ENCODE data around the gene FAF1. TPM values are rescaled to one million over a fixed set of nuclear protein-coding genes. Genes with fewer than 3 reads are reported as not detected.

FAF1 gene
- total and polyA plus RNA-seq, 2 of the 8 experiments (the other 6 are each of a cell fraction or from before 2014, with no cell fraction given): 10.8 to 65.9 TPM

- CTCF ChIA-PET (ENCODE audit: partially characterized antibody): interaction anchor here (0.6 to 1.8 kb wide), 4 partner anchors 12 to 219 kb away, joined by 3 to 8 read pairs (median 3); no protein-coding TSS in a partner anchor
- no peak overlapping the region for H2AK5ac ChIP-seq (ENCODE audit: low read depth, low read length)
- no peak for FAIRE-seq
- TF ChIP-seq TCF12 (IDR thresholded peaks at IDR 0.05; ENCODE audit: low read depth, low read length) (no peak), CREB1 (IDR thresholded peaks at IDR 0.05) (no peak), NRF1 (IDR thresholded peaks at IDR 0.05; ENCODE audit: low read depth, low read length) (no peak), SRF (IDR thresholded peaks at IDR 0.05; ENCODE audit: low read depth, low read length) (no peak), CEBPB (IDR thresholded peaks at IDR 0.05; ENCODE audit: low read depth, low read length) (no peak), NANOG (IDR thresholded peaks at IDR 0.05; ENCODE audit: insufficient read depth, low read depth, low read length, poor library complexity, severe bottlenecking) (no peak), SAP30 (IDR thresholded peaks at IDR 0.05; ENCODE audit: insufficient read depth, insufficient replicate concordance, low read length) (no peak), POLR2AphosphoS5 (IDR thresholded peaks at IDR 0.05; ENCODE audit: low read depth, low read length) (no peak), POU5F1 (IDR thresholded peaks at IDR 0.05; ENCODE audit: low read depth, low read length) (no peak)
- TF ChIP-seq, protein P1, sequence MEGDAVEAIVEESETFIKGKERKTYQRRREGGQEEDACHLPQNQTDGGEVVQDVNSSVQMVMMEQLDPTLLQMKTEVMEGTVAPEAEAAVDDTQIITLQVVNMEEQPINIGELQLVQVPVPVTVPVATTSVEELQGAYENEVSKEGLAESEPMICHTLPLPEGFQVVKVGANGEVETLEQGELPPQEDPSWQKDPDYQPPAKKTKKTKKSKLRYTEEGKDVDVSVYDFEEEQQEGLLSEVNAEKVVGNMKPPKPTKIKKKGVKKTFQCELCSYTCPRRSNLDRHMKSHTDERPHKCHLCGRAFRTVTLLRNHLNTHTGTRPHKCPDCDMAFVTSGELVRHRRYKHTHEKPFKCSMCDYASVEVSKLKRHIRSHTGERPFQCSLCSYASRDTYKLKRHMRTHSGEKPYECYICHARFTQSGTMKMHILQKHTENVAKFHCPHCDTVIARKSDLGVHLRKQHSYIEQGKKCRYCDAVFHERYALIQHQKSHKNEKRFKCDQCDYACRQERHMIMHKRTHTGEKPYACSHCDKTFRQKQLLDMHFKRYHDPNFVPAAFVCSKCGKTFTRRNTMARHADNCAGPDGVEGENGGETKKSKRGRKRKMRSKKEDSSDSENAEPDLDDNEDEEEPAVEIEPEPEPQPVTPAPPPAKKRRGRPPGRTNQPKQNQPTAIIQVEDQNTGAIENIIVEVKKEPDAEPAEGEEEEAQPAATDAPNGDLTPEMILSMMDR (IDR thresholded peaks at IDR 0.05; ENCODE audit: control extremely low read depth in 1 of 3, insufficient read depth in 1 of 3, low read depth in 1 of 3, low read length in 3 of 3): no peak
- TF ChIP-seq, protein P2, sequence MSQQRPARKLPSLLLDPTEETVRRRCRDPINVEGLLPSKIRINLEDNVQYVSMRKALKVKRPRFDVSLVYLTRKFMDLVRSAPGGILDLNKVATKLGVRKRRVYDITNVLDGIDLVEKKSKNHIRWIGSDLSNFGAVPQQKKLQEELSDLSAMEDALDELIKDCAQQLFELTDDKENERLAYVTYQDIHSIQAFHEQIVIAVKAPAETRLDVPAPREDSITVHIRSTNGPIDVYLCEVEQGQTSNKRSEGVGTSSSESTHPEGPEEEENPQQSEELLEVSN (IDR thresholded peaks at IDR 0.05): no peak
Measured at GRCh38 chr1:50667710-50668356, 292.2 kb downstream of the FAF1 start.

More at GRCh38 chr1:50667710-50668356, 292.2 kb downstream of the FAF1 start:
- Histone ChIP-seq H3K9me3 (ENCODE audit: insufficient read depth in 2 of 2, low read depth in 1 of 2, low read length in 1 of 2) (no peaks in the 10 kb centered on the region), H4K8ac (ENCODE audit: extremely low read depth, insufficient read depth, low read length) (no peak overlapping the region), H3K36me3 (ENCODE audit: control insufficient read depth in 2 of 4, insufficient read depth in 4 of 4, low read length in 3 of 4) (no peaks in the 10 kb centered on the region), H3K27me3 (replicated peaks in 1 of 4; ENCODE audit: control insufficient read depth in 3 of 4, extremely low read depth in 1 of 4, insufficient read depth in 3 of 4, low read length in 3 of 4) (no peaks in the 10 kb centered on the region), H3K4me1 (replicated peaks in 1 of 4; ENCODE audit: control insufficient read depth in 3 of 4, insufficient read depth in 4 of 4, low read length in 3 of 4) (peaks cover 0 to 2% (median 0%) of the 10 kb centered on the region in 4 experiments; a peak in 1 of 7 replicates), H3K79me2 (ENCODE audit: control insufficient read depth in 1 of 2, insufficient read depth in 2 of 2, low read length in 2 of 2) (no peaks in the 10 kb centered on the region), H3K9ac (replicated peaks in 1 of 4; ENCODE audit: extremely low read depth in 1 of 4, low read depth in 3 of 4, low read length in 3 of 4) (no peak overlapping the region), H3K14ac (ENCODE audit: insufficient read length) (no peak overlapping the region), H3K4me3 (ENCODE audit: extremely low read depth in 1 of 4, insufficient read depth in 2 of 4, low read depth in 3 of 4, low read length in 4 of 4) (no peak overlapping the region), H2BK120ac (replicated peaks; ENCODE audit: low read depth, low read length) (no peak overlapping the region), H3K18ac (ENCODE audit: extremely low read depth, low read length) (no peak overlapping the region), H2BK20ac (ENCODE audit: low read length) (no peak overlapping the region), H2AFZ (ENCODE audit: low read length) (no peak overlapping the region), H3K56ac (replicated peaks; ENCODE audit: insufficient read length, low read depth, low read length) (no peak overlapping the region), H4K5ac (ENCODE audit: insufficient read length, low read depth, low read length) (no peak overlapping the region), H3K4me2 (ENCODE audit: insufficient read depth in 1 of 2, low read depth in 2 of 2, low read length in 2 of 2) (no peak overlapping the region), H4K20me1 (replicated peaks in 1 of 2; ENCODE audit: control insufficient read depth in 1 of 2, insufficient read depth in 2 of 2, low read length in 2 of 2) (no peaks in the 10 kb centered on the region), H3K79me1 (ENCODE audit: low read depth, low read length) (no peaks in the 10 kb centered on the region), H3K27ac (ENCODE audit: low read depth, low read length) (no peak overlapping the region), H2BK5ac (ENCODE audit: low read depth, low read length) (no peak overlapping the region), H2BK12ac (ENCODE audit: low read depth, low read length) (no peak overlapping the region), H4K91ac (replicated peaks; ENCODE audit: insufficient read length, low read length) (no peak overlapping the region), H2BK15ac (ENCODE audit: low read length) (no peak overlapping the region), H3K23me2 (ENCODE audit: low read depth, low read length) (no peaks in the 10 kb centered on the region), H3K4ac (replicated peaks; ENCODE audit: insufficient read length, low read depth, low read length) (no peak overlapping the region), H3K23ac (ENCODE audit: insufficient read length) (no peak overlapping the region)
- POLR2A ChIA-PET (ENCODE audit: partially characterized antibody): no interaction called here
- no peak for DNase-seq (ENCODE audit: low read depth in 1 of 2, low spot score in 2 of 2)
- 93% methylated on average over 4 of the region's 4 CpGs; no CpG with 5 or more reads in 1 of the 2 experiments for WGBS, 2 experiments (ENCODE audit: extremely low coverage in 1 of 2, insufficient coverage in 1 of 2, insufficient read length in 1 of 2, insufficient replicate concordance in 2 of 2, low coverage in 1 of 2, low lambda C conversion rate in 2 of 2, missing lambda C conversion rate in 1 of 2)

Measured in H1 (cell line).